HG03565 (cell line): ENCODE data around the gene CAPZB.

Experiments used
- ATAC-seq: cut with Tn5 transposase; IDR thresholded peaks from one replicate; pipeline ENCODE4 v1.9.1; 2021; ENCODE audit warnings: mild to moderate bottlenecking, moderate library complexity; ENCODE audit not compliant: unreplicated experiment

The CAPZB gene

DNA sequence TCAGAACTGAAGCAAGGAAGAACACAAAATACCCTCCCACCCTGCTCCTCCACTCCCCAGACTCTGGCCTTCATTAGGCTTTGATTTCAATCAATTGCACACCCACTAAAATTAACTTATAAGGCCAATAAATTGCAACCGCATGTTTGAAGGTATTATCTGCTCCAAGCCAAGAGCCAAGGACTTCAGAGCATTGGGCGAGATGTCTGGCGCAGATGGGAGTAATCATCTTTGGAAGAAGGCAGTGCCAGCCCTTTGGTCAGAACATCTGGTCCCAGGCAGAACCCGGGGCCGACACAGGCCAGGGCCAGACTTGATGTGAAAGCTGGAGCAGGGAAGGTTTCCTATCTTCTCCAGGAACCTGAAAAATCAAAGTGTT lies 113.2 kb downstream of the CAPZB start:
- no peak for ATAC-seq

DNA sequence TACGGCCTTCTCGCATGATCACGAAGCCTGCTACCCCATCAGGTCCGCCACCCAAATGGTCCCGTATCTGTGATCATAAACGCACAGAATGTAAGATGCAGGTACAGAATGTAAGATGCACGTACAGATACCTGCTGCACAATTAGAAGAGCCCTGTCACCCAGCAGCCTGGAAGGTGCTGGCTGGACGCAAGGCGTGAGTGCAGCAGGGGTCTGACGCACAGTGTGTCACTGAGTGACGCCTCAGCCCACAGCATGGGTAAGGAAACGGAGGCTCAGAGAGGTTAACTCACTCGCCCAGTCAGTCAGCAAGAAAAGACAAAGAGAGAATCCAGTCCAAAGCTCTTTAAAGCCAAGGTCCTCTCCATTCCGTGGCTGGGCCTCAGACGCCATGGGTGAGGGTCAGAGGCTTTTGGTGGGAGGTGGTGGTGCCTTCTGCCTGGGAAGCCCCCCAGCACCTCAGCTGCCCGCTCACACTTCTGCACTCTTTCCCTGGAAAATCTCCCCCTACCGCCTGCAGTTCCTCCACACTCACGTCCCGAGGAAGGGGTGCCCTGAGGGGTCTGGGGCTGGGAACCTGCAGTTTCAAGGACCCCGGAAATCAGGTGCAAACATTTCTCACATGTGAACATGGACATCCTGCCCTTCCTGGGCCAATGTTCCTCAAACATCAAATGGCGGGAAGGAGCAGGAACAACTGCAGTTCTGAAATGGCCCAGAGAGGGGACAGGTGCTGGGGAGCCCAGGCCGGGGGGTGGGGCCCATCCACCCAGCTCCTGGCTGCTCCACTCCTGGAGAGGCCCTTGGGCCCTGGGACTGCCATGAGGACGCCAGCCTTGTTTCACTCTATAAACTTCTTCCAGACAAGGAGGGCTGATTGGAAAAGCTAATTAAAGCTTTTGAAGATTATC lies 113.9 kb downstream of the CAPZB start:
- no peak for ATAC-seq

DNA sequence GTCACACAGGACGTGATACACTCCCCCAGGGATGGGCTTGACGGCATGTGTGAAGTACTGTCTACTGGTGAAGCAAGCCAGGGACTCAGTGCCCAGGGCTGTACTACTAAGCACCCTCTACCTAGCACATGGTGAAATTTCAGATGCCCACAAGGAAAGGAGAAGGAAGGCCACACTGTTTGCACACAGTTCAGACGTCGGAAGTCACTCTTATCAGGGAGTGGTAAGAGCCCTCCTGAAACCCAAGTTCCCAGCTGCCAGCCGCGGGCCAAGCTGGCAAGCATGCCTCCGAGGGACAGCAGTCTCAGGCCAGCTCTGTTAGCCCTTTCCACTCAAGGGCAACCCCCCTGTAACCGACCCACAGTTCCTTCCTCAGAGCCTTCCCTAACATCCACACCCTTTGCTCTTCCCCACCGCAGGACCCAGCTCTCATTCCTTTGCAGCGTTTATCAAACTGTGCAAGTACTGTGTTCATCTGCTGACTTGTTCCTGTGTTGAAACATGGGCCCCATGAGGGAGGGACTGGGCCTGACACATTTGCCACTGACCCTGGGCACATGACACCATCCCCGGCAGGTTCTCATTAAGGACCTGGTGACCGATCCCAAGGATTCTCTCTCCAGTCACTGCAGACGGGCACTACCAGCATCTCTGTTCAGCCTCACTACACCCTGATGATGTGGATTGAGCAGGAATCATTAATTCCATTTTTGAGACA lies 114.7 kb downstream of the CAPZB start:
- no peak for ATAC-seq

DNA sequence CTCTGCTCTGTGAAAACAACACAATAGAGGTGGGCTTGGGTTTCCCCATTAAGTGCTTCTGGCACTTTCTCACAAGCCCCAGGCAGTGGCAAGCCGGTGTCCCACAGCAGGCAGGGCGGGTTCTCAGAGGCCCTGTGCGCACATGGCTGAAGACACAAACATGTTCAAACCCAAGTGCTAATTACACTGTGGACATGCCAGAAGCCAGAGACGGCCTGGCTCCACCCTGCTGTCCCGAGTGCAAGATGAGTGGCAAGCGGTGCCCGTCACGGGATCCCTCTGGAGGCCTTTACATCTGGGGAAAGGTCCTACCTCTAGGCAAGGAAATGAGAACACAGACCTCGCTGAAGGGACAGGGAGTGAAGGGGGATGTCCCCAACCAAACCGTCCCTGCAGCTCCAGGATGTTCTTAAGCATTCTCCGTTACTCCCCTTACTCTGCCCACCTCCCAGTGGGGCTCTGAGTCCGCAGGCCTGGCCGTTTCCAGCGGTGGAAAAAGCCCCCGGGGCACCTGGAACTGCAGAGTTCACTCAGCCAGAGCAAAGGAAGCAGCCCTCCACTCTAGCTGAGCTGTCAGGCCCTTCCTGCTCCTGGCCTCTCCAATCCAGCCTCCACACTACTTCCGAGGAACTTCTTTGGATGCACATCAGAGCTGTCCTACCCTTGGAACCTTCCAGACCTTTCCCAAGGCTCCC lies 115.8 kb downstream of the CAPZB start:
- ATAC-seq = no peak

DNA sequence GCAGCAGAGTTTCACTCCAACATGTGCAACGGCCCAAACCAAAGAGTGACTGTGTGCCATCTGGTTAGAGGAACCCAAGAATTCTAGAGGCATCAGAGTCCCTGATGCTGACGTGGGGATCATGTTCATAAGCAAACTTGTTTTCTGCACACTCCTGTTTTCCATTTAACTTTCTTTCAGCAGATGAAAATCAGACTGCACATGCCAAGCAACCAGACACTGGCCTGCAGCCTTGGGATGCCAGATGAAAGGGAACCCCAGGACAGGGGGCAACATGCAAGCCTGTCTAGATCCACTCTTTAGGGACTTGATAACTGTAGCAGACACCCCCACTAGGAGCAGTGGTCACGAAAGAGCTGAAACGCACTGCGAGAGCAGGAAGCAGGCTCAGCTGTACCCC lies 116.4 kb downstream of the CAPZB start:
- no peak for ATAC-seq

DNA sequence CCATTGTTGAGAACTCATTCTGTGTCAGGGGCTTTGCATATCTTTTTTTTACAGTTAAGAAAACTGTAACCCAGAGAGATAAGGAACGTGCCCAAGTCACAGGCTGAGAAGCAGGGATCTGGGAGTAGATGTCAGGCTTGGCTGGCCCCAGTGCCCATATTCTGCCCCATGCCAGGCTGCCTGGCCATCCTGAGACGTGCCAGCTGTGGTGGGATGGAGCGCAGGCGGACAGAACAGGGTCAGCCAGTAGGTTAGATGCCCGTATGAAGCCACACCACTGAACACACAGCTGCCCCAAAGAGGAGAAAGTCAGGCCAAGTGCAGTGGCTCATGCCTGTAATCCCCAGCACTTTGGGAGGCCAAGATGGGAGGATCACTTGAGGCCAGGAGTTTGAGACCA lies 117.3 kb downstream of the CAPZB start:
- ATAC-seq = no peak

DNA sequence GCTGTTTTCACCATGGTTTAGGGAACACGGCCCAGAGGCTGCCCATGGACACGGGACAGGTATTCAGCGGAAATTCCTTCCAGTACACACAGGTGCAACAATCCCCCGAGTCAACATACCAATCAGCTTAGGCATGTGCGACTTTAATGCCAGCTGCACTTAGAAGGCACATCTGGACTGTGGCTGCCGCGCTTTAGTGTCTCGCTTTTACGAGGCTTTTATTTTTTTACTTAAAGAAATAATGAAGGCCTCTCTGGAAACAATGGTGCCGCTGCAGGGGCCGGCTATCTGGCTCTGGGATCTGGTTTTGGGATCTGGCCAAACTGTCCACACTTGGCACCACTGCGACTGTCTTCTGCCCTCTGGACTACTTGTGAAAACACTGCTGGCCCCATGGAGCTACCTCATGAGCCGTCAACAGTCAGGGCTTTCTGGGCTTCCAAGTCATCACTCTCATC lies 117.7 kb downstream of the CAPZB start:
- ATAC-seq = no peak

DNA sequence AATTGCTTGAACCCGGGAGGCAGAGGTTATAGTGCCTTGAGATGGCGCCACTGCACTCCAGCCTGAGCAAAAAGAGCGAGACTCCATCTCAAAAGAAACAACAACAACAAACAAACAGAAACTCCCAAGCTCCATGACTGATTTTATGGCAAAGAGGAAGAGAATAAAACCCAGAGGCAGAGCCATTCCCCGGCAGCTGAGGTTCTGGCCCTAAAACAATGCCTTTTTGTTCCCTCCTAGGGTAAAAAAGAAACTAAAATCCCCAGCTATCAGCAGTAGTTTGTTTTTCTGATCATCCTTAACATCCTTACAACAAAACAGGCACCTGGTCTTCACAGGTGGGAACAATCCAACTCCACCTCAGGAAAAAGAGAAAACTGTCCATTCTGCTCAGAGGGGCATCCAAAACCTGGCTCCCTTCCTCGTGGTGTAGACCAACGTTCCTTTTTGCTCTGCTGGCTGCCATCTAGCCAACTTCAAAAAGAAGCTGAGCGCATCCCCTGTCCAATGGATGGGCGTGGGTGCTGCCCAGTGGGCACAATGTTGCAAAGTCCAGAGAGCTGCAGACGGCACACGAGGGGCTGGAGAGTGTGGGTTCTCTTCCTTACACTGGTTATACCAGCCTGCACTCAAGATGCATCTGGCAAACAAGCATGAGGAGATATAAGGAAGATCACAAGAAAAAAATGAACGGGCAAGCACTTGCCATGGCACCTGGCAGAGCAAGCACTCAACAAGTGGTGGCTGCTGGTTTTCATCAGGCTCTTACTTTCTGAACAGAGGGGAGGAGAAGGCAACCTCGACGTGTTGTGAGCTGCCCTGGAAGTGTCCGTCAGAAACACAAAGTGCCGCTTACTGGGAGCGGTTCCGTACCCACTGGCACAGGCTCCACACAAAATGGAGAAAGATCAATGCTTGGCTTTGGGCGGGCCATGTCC lies 118.5 kb downstream of the CAPZB start:
- ATAC-seq = no peak

DNA sequence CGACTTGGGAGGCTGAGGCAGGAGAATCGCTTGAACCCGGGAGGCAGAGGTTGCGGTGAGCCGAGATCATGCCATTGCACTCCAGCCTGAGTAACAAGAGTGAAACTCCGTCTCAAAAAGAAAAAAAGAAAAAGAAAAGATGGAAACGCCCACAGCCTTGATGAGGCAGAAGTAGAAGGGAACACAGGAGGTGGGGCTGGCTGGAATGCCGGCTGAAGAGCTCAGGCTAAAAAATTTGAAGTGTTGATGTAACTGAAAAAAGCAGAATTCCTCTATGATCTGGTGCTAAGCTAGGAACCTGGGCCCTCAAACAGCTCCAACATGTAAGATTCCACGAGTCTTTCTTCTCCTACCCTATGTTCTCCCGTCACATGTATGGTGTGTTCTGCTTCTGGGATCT lies 119.6 kb downstream of the CAPZB start:
- ATAC-seq = no peak

DNA sequence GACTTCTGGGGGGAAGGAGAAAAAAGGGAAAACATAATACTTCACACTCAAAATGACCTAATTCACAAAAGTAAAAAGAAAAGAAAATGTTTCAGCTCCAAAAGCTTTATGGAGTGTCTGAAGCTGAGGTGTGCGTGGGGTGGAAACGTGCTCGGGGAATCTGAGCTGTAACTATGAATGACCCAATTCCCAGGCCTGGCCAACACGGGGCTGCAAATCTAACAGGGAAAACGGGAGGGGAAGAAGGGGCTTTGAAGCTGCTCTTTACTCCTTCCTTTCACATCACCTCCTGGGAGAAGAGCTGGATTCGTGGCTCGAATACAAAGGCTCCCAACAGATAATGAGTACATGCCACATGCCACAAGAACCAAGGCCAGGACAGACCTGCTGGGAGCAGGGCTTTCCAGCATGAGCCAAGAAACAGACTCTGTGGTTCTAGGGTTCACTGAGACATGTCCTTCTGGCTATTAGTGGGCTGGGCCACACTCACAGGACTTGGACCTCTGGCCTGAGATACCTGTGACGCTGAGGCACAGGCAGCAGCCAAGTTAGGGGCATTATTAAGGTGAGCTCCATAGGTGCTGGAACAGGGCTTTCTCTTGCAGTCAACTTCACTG lies 121.7 kb downstream of the CAPZB start:
- no peak for ATAC-seq

DNA sequence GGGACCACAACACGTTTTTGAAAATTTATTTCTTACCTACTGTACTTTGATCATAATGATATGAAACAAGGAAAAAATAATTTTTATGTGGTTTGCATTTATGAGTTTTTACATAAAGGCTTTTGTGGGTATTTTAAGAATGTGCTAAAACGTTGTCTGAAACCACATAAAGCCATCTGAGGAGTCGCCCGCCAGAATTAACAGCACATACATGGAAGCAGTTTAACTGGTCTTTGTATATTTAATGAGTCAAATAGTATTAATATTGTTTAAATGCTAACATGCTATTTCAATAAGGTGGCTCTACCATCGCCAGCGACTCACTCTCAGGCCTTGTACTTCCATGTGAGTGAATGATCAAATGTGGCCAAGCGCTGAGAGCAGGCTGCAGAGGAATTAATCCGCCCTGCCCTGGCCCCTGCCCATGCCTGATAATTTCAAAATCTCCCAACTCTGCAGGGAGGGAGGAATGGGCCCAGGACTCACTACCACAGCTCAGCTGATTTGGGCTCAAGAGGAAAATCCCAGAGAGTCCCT lies 123.7 kb downstream of the CAPZB start:
- no peak for ATAC-seq

DNA sequence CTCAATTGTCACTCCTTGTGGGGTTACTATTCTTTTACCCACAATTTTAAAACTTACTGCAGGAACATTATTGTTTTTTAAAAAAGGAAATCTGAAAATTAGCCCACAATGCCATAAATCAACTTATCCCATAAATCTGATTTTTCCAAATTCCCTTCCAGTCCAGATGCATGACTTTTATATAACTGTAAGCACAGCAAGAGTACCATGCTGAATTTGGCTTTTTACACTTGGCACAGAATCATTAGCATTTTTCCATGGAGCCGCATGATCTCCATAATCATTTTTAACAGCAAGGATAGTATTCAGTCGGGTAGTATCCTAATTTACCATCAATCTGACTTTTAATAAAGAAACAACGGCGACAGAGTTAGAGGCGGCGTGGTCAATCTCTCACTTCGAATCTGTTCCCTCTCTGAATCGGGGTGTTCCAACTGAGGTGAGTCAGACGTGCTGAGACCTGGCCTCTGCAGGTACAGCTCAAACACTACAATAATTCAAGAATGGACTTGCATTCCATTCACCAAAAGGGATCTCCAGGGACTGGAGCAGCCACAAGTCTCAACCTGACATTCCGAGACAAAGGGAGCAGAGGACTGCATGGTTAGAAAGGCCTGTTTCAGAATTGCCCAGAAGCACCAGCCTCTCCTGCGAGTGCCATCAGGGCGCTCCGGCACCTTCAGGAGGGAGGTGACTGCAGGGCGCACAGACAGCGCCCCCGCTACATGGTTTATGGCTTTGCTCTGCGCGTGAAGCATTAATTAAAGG lies 124.3 kb downstream of the CAPZB start:
- ATAC-seq = no peak

DNA sequence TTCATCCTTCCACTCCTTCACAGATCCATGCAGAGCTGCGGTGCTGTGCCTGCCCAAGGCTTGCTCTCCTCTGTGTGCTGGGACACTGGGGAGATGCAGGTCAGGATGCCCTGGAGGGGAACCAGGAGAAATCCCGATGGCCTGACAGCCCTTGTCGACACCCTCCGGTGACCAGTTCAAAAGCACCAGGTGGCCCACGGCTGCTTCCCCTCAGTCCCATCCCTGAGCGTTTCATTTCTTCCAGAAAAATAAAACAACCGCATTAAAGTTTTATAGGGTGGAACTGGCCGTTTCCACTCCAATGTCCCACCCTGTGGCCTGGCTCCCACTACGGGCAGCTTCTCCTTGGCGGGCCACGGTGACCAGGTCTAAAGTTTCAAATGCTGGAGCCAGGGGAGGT lies 124.9 kb downstream of the CAPZB start:
- no peak for ATAC-seq

DNA sequence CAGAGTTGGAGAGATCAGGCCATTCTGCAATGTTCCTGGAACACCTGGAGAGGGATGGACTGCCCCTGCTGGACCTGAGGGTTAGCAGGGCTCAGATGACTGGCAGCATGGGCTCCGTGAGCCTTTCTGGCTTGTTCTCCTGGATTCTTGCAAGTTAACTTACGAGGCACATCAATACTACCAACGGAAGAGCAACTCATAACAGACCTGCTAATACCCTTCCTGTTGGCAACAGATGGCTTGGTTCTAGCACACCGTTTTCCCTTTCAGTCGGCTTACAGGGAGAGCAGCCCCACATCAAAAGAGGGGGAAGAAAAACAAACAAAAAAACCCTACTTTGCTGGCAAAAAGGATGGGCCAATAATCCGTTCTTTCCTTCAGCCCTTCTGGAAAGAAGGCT lies 125.3 kb downstream of the CAPZB start:
- no peak for ATAC-seq

DNA sequence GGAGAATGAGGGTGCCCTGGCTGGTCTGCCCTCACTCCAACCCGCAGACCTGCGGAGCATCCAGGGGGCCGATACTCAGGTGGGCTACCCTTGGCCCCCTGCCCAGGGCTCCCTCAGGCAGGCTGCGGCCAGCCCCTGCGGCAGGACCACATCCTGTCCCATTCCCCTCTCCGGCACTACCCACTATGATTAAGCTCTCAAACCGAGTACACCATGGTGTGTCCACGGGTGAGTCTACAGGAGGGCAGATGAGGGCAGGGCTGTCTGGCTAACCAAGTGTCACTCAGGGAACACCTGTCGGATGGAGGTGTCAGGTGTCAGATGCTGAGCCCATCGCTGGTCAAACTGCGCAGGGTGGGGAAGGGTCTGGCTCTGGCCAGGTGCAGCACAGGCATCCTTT lies 126.0 kb downstream of the CAPZB start:
- no peak for ATAC-seq

DNA sequence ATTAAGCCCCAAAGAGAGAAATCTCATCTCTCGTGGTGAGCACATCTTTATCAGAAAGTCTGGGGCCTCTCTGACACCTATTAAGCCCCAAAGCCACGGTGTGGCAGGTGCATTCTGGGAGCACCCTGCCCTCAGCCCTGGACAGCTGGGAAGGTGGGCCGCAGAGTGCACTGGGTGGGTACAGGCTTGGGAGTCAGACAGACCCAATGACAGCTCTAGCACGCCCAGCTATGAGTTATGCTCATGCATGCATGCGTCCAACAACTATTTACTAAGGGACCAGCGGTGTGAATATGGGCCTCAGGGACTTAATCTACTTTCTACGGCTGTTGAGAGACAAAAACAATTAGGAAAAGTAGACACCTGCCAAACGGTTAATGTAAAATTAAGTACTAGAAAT lies 126.6 kb downstream of the CAPZB start:
- no peak for ATAC-seq

DNA sequence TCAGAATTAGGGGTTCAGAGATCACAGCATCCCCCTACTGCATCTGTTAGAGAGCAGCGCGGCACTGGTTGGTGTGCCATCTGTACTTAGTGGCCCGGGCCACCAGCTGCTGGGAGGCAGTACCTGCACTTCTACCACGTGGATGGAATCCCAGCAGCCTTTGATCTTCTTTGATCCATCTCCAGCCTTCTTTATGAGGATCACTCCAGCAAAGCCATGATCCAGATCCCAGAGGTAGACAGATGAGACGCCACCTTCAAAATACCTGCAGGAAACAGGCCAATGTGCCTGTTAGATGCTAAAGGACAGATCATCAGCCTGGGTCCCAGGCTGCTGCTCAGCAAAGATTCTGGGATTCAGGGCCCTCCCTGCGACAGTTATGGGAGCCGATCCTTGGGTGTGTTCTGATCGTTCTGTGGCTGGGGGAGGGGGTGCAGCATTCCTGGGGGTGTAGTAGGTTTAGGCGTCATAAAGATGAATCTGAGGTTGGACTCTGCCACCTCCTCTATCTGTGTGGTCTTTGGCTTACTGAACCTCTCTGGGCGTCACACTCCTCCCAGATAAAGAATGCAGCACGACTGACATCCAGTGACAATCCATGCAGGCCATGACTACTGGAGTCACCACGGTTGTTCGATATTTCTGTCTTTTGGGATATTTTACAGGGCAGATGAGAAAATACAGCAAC lies 127.9 kb downstream of the CAPZB start:
- ATAC-seq = no peak

DNA sequence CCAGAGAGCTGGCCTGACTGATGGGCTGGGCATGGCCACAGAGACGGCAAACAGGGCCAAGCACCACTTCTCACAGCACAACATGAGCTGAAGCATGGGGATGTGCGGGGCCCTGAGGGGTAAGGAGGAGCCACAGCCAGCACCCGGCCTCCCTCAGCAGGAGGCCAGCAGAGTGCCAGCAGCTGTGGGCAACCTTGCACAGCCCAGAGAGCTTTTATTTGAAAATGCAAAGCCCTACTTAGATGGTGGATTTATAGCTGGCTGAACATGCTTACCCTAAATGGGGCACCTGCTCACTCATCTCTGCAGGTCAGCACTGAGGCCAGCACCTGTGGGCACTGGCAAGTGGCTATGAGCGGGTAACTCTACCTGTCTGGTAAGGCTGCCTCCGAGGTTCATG lies 129.1 kb downstream of the CAPZB start:
- ATAC-seq = no peak
